ENCODE data around the gene FRMD4A.
"Not testable (repeated sequence)": the region's sequence is repeated elsewhere in the genome, so short reads cannot be mapped to it uniquely, and the experiment has no call there.

Gene FRMD4A

GRCh38 chr10:14146025-14146424, 184.7 kb downstream of the FRMD4A start:
- peak; percentile 38 for DNase-seq (ENCODE audit: low spot score)

- no peak for DNase-seq (ENCODE audit: low spot score)
Measured at GRCh38 chr10:14144451-14144850, 186.3 kb downstream of the FRMD4A start.

DNA sequence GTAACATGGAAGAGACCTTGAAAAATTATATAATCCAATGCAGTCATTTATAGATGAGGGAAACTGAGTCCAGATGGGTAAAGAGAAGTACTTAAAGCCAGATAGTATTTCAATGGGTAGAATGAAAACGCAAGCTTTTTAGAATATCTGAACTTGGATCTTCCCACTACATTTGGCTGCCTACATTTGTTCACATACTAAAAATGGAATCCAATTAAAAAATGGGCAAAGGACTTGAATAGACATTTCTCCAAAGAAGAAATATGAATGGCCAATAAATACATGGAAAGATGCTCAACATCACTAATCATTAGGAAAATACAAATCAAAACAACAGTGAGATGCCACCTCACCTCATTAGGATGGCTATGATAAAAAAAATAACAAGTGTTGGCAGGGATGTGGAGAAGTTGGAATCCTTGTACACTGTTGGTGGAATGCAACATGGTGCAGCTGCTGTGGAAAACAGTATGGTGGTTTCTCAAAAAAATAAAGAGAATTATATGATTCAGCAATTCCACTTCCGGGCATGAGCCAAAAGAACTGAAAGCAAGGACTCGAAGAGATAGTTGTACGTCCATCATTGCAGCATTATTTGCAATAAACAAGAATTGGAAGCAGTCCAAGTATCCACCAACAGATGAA, 188.0 kb downstream of the FRMD4A start:
- no peak for DNase-seq (ENCODE audit: low spot score)

DNA sequence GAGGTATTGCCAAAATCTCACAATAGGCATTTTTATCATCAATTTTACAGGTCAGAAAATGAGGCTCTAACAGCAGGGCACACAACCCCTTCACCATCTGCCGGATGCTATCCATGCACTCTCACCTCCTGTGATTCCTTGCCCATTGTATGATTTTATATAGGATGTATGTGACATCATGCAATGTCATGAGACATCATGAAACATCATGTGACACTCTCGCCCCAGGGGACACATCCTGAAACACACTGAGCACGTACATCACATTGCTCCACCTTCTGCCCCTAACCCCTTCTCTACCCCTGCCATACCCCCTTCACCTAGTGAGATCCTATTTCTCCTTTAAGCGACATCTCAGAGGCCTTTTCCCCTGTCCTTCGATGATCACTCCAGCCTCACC, 189.4 kb downstream of the FRMD4A start:
- no peak for DNase-seq (ENCODE audit: low spot score)

GRCh38 chr10:14137391-14137790, 193.3 kb downstream of the FRMD4A start:
- no peak for DNase-seq (ENCODE audit: low spot score)

GRCh38 chr10:14135196-14135595, 195.5 kb downstream of the FRMD4A start:
- not testable (repeated sequence) for DNase-seq (ENCODE audit: low spot score)

GRCh38 chr10:14134275-14134674, 196.4 kb downstream of the FRMD4A start:
- no peak for DNase-seq (ENCODE audit: low spot score)

GRCh38 chr10:14131261-14131960, 199.3 kb downstream of the FRMD4A start:
- DNase-seq (ENCODE audit: low spot score): no peak

DNA sequence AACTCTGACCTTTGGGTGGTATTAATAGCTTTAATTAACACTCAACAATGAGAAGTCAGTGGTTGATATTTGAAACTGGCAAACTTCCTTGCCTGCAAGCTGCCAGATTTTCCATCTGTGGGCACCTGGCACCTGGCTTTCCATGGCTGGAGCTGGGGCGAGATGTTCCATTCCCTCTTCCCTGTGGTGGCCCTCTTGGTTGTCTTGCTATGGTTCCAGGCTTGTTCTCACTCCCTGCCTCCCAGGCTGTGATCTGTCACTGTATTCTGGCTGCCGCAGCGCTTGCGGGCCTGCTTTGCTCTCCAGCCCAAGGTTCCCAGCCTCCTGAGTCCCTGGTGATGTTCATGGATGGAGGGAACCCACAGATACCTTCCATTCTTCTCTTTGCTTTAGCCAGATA, 201.0 kb downstream of the FRMD4A start:
- DNase-seq (ENCODE audit: low spot score): no peak

GRCh38 chr10:14128519-14128918, 202.2 kb downstream of the FRMD4A start:
- no peak for DNase-seq (ENCODE audit: low spot score)

DNA sequence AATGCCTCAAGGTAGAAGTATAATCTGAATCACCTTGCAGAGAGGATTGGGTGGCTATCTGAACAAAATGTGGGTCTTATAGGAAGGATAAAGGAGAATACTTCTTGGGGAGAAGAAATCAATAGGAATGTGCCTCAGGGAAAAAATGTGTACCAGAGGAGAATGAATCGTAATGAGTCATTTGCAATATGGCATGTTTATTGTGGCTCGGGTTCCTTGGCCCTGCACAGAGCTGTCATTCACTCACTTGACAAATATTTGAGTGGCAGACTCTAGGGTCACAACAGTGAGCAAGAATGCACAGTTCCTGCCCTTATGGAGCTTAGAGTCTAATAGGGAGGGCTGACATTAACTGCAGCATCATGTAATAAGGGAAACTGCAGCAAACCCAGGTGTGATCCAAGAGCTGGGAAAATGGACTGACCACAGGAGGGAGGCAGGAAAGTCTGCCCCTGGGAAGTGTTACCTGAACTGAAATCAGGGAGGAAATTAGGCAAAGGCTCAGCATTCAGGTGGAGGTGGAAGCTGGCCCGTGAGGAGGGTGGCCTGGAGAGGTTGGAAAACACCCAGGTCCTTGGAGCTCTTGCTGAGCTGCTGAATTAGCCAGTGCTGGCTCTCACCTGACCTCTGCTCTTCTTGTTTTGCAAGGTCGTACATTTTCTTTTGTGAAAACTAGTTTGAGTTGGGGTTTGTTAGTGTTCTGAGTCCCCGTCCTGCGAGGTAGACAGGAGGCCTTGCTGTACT, 203.9 kb downstream of the FRMD4A start:
- peak; percentile 33 for DNase-seq (ENCODE audit: low spot score)

GRCh38 chr10:14125564-14125963, 205.2 kb downstream of the FRMD4A start:
- no peak for DNase-seq (ENCODE audit: low spot score)

DNA sequence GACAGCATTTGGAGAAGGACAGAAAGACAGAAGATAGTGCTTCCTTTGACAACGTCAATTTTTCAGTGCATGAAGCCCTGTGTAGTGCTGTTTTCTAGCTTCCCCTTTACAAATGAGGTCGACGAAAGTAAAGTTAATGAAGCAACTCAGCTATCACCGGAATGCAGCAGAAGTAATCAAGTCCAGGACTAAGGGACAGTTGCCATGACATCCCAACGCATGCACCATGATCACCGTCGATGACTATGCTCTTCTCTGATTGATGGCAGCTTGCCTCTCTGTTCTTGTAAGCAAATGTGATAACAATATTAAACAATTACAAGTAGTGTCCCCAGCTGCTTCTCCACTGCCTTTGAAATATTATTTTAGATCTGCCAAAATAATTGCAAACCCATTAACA, 205.8 kb downstream of the FRMD4A start:
- peak; percentile 17 for DNase-seq (ENCODE audit: low spot score)

- DNase-seq (ENCODE audit: low spot score): no peak
Measured at GRCh38 chr10:14123139-14123538, 207.6 kb downstream of the FRMD4A start.

- no peak for DNase-seq (ENCODE audit: low spot score)
Measured at GRCh38 chr10:14120812-14121211, 209.9 kb downstream of the FRMD4A start.

GRCh38 chr10:14118953-14119352, 211.8 kb downstream of the FRMD4A start:
- DNase-seq (ENCODE audit: low spot score): no peak

GRCh38 chr10:14116837-14117236, 213.9 kb downstream of the FRMD4A start:
- no peak for DNase-seq (ENCODE audit: low spot score)

DNA sequence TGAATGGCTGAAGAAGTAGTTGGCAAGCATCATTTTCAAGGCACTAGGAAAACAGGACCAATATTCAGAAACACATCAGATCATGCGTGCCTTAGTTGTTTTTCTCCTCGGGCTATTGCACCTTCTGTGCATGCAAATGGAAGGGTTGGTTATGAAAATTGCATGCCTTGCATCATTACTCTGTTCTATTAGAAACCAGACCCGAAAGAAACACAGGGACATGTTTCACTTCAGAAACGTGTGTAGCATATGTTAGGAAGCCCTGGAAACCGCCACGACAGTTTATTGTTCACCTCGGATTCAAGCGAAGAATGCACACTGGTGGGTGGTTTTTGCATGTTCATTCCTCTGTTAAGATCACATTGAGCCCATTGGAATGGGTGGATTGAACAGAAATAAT, 214.7 kb downstream of the FRMD4A start:
- DNase-seq (ENCODE audit: low spot score): no peak

GRCh38 chr10:14114791-14115190, 215.9 kb downstream of the FRMD4A start:
- no peak for DNase-seq (ENCODE audit: low spot score)

- no peak for DNase-seq (ENCODE audit: low spot score)
Measured at GRCh38 chr10:14112056-14112455, 218.7 kb downstream of the FRMD4A start.

GRCh38 chr10:14111208-14111607, 219.5 kb downstream of the FRMD4A start:
- no peak for DNase-seq (ENCODE audit: low spot score)

- no peak for DNase-seq (ENCODE audit: low spot score)
Measured at GRCh38 chr10:14106828-14107227, 223.9 kb downstream of the FRMD4A start.

GRCh38 chr10:14102056-14102455, 228.7 kb downstream of the FRMD4A start:
- no peak for DNase-seq (ENCODE audit: low spot score)
